ENCODE measurements around the gene CTBP1. TPM values are rescaled to one million over a fixed set of nuclear protein-coding genes. Genes with fewer than 3 reads are reported as not detected.

CTBP1 gene
- total RNA-seq, 2 experiments from 2014 or later = 223 to 242 TPM

DNA sequence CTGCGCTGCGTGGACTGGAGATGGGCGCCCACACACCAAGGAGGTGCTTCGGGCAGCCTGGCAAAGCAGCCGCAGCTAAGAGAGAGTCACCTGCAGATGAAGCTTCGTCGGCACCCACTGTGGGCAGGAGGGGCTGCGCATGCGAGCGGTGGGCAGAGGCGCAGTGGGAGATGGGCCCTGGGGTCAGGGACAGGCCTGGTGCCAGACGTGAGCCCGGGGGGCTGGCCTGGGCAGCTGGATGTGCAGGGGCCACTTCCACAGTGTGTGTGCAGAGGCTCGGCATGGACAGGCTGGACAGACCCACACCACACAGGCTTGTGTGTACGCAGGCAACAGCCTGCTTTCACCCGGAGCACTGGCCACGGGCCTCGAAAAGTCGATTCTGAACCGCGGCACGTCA lies 18.6 kb downstream of the CTBP1 start:
- ChIA-PET CTCF (no interaction called here), POLR2A (no interaction called here)
- no peaks in the 10 kb centered on the region for H3K9me3 Mint-ChIP-seq
- no peaks in the 10 kb centered on the region for H3K27me3 Mint-ChIP-seq
- H3K36me3 Mint-ChIP-seq (ENCODE audit: low read depth) = peaks cover 67% of the 10 kb centered on the region
- DNase-seq = no peak
- peaks cover 6% of the 10 kb centered on the region for H3K4me1 Mint-ChIP-seq
- no peak overlapping the region for H3K4me3 Mint-ChIP-seq
- no peak overlapping the region for H3K27ac Mint-ChIP-seq

DNA sequence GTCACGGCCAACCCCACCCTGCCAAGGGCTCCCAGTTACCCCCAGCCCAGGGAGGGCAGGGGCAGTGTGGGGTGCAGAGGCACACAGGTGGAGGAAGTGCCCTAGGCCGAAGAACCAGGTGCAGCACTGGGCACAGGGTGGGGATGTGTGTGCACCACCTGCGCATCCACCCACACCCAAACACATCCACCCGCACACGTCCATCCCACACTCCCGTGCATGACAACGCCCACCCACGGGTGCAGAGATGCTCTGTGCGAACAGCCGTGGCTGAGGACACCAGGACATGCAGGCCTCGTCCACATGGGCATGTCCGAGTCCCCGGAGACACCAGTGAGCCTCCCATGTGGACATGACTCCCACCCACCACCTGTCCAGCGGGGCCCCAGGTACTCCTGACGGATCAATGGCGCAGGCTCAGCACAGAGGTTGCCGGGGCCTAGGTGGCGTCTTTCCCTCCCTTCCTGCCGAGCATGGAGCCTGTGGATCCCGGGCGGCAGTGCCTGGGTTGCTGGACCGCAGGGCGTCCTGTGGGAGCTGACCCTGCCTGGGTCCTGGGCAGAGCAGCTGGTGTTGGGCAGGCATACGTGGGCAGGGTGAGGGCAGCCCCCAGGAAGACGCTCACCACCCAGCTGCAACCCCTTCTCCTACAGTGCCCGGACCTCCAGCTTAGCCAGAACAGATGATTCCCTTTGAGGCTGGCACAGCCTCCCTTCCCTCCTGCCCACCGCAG lies 19.6 kb downstream of the CTBP1 start:
- ChIA-PET CTCF (no interaction called here), POLR2A (no interaction called here)
- H3K9me3 Mint-ChIP-seq = no peaks in the 10 kb centered on the region
- H3K4me1 Mint-ChIP-seq = peaks cover 2% of the 10 kb centered on the region
- H3K36me3 Mint-ChIP-seq (ENCODE audit: low read depth) = peaks cover 65% of the 10 kb centered on the region
- H3K27me3 Mint-ChIP-seq = no peaks in the 10 kb centered on the region
- no peak overlapping the region for H3K27ac Mint-ChIP-seq
- H3K4me3 Mint-ChIP-seq = no peak overlapping the region
- DNase-seq = no peak

DNA sequence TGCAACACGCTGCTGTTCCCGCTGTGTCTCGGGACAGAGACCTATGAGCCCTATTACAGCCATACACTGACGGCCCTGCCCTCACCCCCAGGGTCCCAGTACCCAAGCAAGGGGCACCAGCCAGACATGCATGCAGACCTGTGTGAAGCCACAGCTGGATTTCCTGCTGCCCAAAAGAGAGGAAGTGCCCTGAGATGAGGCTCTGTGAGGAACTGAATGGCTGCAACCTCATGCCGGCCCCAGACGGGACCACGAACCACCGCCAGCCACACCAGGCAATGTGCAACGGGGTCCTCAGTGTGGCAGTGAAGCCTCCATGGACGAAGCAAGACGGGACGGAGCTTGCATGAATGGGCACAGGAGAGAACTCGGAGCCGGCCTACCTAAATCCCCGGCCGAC lies 21.1 kb downstream of the CTBP1 start:
- no peak overlapping the region for H3K4me3 Mint-ChIP-seq
- H3K36me3 Mint-ChIP-seq (ENCODE audit: low read depth) = peaks cover 65% of the 10 kb centered on the region
- no peaks in the 10 kb centered on the region for H3K4me1 Mint-ChIP-seq
- CTCF ChIA-PET = no interaction called here
- no peak overlapping the region for H3K27ac Mint-ChIP-seq
- H3K9me3 Mint-ChIP-seq = no peaks in the 10 kb centered on the region
- no peaks in the 10 kb centered on the region for H3K27me3 Mint-ChIP-seq
- POLR2A ChIA-PET = no interaction called here
- DNase-seq = no peak

DNA sequence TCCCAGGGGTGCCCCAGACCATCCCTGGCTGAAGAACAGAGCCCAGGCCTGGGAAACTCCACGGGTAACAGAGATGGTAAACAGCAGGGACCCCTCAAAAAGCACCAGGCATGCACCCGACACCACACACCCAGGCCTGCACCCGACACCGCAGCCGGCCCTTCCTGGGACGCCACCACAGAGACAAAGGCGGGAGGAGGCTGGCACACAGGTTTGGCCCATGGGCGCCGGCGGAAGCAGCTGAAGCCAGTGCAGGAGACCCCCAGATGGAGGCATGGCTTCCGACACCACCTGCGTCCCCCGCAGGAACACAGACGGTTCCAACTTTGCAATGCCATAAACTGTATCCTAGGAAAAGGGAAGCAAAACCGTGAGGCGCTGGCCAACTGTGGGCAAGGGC lies 22.3 kb downstream of the CTBP1 start:
- Mint-ChIP-seq H3K4me1 (no peaks in the 10 kb centered on the region), H3K9me3 (no peaks in the 10 kb centered on the region), H3K27ac (no peak overlapping the region), H3K36me3 (ENCODE audit: low read depth) (peaks cover 57% of the 10 kb centered on the region), H3K27me3 (no peaks in the 10 kb centered on the region), H3K4me3 (no peak overlapping the region)
- ChIA-PET CTCF (no interaction called here), POLR2A (no interaction called here)
- DNase-seq = no peak

DNA sequence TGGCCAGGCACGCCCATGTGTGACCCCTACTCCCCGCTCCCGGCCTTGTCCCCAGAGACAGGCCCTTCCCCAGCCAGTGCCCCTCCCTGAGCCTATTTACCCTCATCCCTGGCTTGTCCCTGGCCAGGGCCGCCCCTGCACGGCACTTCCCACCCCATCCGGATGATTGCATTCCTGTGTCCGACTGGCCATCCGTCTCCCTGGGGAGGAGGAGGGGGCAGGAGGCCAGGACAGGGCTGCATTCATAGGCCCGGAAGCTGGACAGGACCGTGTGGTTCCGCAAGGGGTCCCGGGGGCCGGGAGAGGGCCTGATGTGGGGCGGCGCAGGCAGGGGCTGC lies 22.8 kb downstream of the CTBP1 start:
- peaks cover 57% of the 10 kb centered on the region for H3K36me3 Mint-ChIP-seq (ENCODE audit: low read depth)

DNA sequence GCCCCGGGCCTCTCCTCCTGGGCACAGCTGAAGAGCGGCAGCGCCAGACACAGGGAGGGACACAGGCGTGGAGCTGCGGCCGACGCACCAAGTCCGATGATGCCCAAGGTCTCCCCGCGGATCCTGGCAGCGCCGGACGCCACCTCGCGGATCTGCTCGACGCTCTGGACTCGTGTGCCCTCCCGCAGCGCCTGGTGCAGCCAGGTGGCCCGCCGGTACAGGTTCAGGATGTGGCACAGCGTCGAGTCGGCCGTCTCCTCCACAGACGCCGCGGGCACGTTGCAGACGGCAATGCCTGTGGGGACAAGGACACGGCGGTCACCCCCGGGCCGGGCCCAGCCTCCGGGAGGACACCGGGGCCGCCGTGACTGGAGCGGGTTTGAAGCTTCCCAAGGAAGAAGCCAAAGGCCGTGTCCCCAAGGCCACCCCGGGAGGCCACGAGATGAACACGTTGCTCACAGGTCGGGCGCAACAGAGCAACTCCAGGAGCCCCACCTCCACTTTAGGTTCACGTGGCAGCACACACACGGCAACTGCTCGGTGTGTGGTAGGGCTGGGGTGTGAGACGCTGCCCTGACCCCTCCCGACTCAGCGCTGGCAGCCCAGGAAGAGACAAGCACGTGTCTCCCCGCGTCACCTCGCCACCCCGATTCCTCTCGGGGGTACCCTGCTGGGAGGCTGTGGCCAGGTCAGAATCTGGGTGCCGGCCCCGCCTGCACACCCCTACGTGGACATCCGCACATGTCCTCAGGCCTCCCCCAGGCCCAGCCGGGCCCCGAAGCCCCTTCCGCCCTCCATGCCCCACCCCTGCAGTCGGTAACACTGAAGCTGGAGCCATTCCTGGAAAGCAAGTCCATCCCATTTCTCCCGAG lies 23.4 kb downstream of the CTBP1 start:
- Mint-ChIP-seq H3K9me3 (no peaks in the 10 kb centered on the region), H3K4me1 (no peaks in the 10 kb centered on the region), H3K36me3 (ENCODE audit: low read depth) (peaks cover 57% of the 10 kb centered on the region), H3K27me3 (no peaks in the 10 kb centered on the region), H3K27ac (no peak overlapping the region), H3K4me3 (no peak overlapping the region)
- POLR2A ChIA-PET = no interaction called here
- CTCF ChIA-PET = no interaction called here
- no peak for DNase-seq

More for the DNA sequence above, 22.8 kb downstream of the CTBP1 start:
- DNase-seq = no peak
- Mint-ChIP-seq H3K27me3 (no peaks in the 10 kb centered on the region), H3K4me3 (no peak overlapping the region), H3K4me1 (no peaks in the 10 kb centered on the region), H3K27ac (no peak overlapping the region), H3K9me3 (no peaks in the 10 kb centered on the region)
- ChIA-PET POLR2A (no interaction called here), CTCF (no interaction called here)

DNA sequence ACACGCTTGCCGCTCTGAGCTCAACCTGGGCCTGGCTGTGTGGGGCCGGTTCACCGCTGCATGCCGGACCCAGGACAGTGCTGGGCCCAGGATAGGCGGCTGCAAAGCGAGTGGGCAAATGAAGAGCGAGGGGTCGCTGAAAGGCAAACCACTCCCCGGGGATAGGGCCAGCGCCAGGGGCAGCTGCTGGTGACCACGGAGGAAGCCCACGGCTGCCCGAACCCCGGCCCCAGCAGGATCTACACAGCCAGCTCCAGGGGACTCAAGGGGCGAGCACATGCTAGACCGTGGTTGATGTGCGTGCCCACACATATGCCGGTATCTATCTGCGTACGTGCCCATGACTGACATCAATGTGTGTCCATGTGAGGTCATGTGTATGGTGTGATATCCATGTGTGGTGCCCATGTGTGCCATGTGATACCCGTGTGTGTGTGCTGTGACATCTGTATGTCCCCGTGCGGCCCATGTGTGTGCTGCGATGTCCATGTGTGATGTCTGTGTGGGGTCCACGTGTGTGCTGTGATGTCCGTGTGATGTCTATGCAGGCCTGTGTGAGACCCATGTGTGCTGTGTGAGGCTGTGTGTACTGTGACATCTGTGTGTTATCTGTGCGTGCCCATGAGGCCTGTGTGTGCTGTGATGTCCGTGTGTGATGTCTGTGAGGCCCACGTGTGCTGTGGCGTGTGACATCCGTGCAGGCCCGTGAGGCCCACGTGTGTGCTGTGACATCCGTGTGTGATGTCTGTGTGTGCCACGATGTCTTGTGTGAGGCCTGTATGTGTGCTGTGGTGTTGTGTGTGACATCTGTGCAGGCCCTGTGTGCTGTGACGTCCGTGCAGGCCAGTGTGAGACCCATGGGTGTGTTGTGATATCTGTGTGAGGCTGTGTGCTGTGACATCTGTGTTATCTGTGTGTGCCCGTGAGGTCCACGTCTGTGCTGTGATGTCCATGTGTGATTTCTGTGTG lies 24.8 kb downstream of the CTBP1 start:
- Mint-ChIP-seq H3K27ac (no peak overlapping the region), H3K36me3 (ENCODE audit: low read depth) (peaks cover 57% of the 10 kb centered on the region)
- DNase-seq = no peak

DNA sequence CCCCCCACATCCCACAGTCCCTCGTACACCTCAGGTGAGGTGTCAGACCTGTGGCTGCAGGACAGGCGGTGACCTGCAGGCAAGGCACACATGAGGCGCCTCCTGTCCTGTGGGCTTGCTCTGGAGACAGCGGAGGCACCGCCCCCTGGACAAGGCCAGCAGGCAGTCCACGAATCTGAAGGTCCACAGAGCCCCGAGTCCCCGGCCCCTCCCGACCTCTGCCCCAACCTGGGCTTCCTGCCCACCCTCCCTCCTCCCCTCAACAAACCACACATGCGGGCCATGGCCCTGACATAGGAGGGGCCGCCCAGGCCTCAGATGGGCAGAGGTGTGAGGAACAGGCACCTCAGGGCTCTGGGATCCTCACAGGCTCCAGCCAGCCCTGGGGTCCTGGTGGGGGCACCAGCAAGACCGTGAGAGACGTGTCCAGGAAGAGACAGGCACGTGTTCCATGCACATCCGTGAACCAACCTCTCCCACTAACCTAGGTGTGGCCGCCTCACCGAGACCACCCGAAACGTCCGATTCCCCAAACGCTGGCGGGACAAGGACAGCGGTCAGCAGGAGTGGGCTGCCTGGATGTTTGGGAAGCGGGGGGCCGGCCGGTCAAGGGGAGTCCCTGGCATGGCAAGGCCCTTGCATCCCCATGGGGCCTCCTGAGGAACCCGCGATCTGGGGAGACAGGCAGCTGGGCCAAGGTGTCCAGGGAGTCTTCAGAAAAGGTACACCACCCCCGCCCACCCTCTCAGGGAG lies 25.8 kb downstream of the CTBP1 start:
- H3K27ac Mint-ChIP-seq = no peak overlapping the region
- no peaks in the 10 kb centered on the region for H3K27me3 Mint-ChIP-seq
- H3K4me3 Mint-ChIP-seq = no peak overlapping the region
- H3K9me3 Mint-ChIP-seq = no peaks in the 10 kb centered on the region
- H3K4me1 Mint-ChIP-seq = peaks cover 13% of the 10 kb centered on the region
- ChIA-PET CTCF (no interaction called here), POLR2A (no interaction called here)
- H3K36me3 Mint-ChIP-seq (ENCODE audit: low read depth) = peaks cover 64% of the 10 kb centered on the region
- DNase-seq = no peak

More for the DNA sequence above, 24.8 kb downstream of the CTBP1 start:
- H3K4me1 Mint-ChIP-seq = peaks cover 5% of the 10 kb centered on the region
- ChIA-PET CTCF (no interaction called here), POLR2A (no interaction called here)
- H3K4me3 Mint-ChIP-seq = no peak overlapping the region
- H3K9me3 Mint-ChIP-seq = no peaks in the 10 kb centered on the region
- no peaks in the 10 kb centered on the region for H3K27me3 Mint-ChIP-seq

DNA sequence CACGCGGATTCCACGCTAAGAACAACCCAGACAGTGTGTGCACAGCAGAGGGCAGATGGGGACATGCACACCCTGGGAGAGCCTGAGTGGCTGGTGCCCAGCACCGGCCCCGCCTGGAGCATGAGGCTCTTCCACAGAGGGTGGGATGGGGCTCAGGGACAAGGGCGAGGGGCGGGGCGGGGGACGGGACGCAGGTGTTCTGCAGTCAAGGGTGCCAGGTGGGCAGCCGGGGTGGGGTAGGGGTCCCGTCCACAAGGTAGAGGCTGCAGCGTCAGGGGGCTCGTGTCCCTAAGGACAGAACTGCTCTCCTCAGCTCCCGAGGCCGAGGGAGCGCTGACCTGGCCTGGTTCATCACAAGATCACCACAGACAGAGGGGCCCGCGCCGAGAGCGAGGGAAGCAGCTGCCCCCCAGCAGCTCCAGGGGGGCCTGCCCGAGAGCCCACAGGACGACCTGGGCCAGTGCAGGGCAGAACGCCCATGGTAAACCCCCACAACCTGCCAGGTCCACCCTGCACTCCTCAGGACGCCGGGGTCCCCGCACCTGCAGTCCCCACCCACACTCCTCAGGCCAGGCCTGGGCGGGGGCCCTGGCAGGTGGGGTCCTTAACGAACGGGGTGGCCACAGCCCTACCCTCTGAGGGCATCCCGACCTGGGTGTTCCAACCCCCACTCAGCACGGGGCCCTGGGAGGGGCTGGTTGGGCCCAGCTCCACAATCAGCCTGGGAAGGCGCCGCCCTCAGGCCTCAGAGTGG lies 26.7 kb downstream of the CTBP1 start:
- peaks cover 20% of the 10 kb centered on the region for H3K4me1 Mint-ChIP-seq
- ChIA-PET CTCF (no interaction called here), POLR2A (no interaction called here)
- peaks cover 61% of the 10 kb centered on the region for H3K36me3 Mint-ChIP-seq (ENCODE audit: low read depth)
- no peaks in the 10 kb centered on the region for H3K9me3 Mint-ChIP-seq
- DNase-seq = no peak
- no peak overlapping the region for H3K4me3 Mint-ChIP-seq
- H3K27me3 Mint-ChIP-seq = no peaks in the 10 kb centered on the region
- no peak overlapping the region for H3K27ac Mint-ChIP-seq

DNA sequence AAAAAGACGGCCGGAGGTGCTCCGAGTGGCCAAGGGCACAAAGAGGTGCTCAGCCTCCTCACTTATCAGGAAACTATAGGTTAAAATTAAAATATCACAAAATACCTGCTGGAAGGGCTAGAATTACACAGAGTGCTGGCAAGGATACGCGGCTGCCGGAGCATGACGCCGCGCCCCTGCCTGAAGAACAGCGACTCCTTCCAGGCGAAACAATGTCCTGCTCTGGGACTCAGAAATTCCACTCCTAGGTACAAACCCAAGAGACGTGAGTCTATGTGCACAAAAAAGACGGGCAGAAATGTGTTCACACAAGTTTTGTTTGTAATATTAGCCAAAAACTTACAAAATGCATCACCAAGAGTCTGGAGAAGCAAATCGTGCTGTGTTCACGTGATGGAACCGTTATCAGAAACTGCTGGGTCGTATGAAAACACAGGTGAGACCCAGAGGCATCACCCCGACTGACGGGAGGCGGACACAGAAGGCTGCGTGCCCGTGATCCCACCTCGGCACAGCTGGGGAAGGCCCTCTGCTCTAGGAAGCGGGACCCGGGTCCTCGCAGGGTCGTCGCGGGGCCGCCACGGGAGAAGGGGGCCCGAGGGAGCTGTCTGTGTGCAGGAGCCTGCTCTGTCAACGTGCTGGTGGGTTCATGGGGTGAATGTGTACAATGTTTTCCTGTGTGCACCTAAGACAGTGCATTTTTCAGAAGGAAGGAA lies 27.6 kb downstream of the CTBP1 start:
- H3K36me3 Mint-ChIP-seq (ENCODE audit: low read depth) = peaks cover 61% of the 10 kb centered on the region
- POLR2A ChIA-PET = no interaction called here
- no peaks in the 10 kb centered on the region for H3K27me3 Mint-ChIP-seq
- peak overlapping the region; percentile 6 for H3K27ac Mint-ChIP-seq
- no peak overlapping the region for H3K4me3 Mint-ChIP-seq
- H3K4me1 Mint-ChIP-seq = peaks cover 29% of the 10 kb centered on the region
- H3K9me3 Mint-ChIP-seq = no peaks in the 10 kb centered on the region
- no peak for DNase-seq
- CTCF ChIA-PET = no interaction called here

DNA sequence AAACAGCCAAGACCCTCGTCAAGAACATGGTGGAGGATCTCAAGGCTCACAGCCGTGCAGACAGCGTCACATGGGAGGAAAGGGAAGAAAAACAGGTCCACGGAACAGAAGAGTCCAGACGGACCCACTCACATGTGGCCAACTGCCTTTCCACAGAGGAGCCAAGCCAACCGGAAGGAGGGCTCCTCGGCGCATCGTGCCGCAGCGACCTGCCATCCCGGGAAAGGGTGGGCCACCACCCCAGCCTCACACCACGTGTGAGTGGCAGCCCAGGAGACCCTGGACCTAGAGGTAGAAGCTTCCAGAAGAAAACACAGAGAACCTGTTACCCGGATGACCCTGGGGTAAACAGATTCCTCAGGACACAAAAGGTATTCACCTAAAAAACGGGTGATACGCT lies 28.4 kb downstream of the CTBP1 start:
- Mint-ChIP-seq H3K27ac (no peak overlapping the region), H3K9me3 (no peaks in the 10 kb centered on the region), H3K4me3 (no peak overlapping the region), H3K27me3 (no peaks in the 10 kb centered on the region), H3K36me3 (ENCODE audit: low read depth) (peaks cover 63% of the 10 kb centered on the region), H3K4me1 (peaks cover 35% of the 10 kb centered on the region)
- no peak for DNase-seq
- ChIA-PET POLR2A (no interaction called here), CTCF (no interaction called here)

DNA sequence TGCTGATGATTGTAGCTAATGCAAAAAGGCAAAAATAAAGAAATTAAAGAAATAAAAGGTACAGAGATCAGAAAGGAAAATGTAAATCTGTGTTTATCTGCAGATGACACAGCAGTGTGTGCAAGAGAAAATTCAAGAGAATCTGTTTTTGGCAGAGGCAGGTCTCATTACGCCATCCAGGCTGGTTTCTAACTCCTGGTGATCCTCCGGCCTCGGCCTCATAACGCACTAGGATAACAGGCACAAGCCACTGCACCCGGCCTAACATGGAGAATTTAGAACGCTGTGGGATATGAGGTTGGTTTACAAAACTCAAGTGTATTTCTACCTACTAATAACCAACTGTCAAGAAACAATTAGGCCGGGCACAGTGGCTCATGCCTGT lies 29.4 kb downstream of the CTBP1 start:
- peak overlapping the region; percentile 47 for H3K27ac Mint-ChIP-seq
- H3K36me3 Mint-ChIP-seq (ENCODE audit: low read depth) = peaks cover 57% of the 10 kb centered on the region
- ChIA-PET CTCF (no interaction called here), POLR2A (no interaction called here)
- no peak overlapping the region for H3K4me3 Mint-ChIP-seq
- no peak for DNase-seq
- H3K9me3 Mint-ChIP-seq = no peaks in the 10 kb centered on the region
- no peaks in the 10 kb centered on the region for H3K27me3 Mint-ChIP-seq
- H3K4me1 Mint-ChIP-seq = peaks cover 35% of the 10 kb centered on the region

Data from activated CD4-positive, alpha-beta T cell treated with anti-CD3 and anti-CD28 coated beads, Interleukin-2, amount 10 ng/mL, durations not matched to agents 7 days and 5 days (primary cell).